Inflammatory macrophage treated with lipopolysaccharide for 1 hour (primary cell): Measurements from ENCODE around the gene BCL2L1.
A peak's percentile ranks its signal among the peaks of the same experiment; 100 is the strongest.
"Not testable (repeated sequence)": the region's sequence is repeated elsewhere in the genome, so short reads cannot be mapped to it uniquely, and the experiment has no call there.

Source experiments
- DNase-seq, 2 donors: peaks; one replicate each; pipeline ENCODE4 v3.0.0-alpha.2; 2020 to 2022

Gene BCL2L1

DNA sequence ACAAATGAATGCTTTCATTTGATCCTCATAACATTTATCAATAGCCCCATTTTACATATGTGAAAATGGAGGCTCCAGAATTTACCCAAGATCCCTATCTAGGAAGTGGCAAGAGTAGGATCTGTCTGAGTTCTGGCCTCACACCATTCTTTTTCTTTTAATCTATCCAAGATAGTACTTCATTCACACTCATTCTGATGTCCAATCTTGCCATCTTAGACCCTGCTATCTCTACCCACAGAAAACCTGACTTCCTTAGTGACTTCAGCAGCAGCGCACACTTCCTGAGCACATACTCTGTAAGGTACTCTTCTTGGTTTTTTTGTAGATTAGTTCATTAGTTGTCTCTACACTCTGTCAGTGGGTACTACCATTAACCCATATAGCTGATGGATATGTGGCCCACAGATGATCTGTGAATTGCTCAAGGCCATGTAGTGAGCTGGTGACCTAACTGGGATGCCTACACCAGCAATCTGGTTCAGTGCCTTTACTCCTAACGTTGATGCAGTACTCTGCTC, 48.7 kb downstream of the BCL2L1 start:
- no peak for DNase-seq

DNA sequence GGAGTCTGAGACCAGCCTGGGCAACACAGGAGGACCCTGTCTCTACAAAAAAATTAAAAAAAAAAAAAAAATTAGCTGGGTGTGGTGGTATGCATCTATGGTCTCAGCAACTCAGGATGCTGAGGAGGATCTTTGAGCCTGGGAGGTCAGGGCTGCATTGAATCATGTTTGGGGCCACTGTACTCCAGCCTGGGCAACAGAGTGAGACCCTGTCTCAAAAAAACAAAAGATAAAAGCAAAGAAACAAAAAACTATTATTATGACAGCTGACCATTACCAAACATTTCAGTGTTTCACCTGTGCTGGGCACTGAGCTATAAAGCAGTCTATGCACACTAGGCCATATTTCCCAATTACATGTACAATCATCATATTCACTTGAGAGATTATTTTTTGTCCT, 49.2 kb downstream of the BCL2L1 start:
- no peak for DNase-seq

DNA sequence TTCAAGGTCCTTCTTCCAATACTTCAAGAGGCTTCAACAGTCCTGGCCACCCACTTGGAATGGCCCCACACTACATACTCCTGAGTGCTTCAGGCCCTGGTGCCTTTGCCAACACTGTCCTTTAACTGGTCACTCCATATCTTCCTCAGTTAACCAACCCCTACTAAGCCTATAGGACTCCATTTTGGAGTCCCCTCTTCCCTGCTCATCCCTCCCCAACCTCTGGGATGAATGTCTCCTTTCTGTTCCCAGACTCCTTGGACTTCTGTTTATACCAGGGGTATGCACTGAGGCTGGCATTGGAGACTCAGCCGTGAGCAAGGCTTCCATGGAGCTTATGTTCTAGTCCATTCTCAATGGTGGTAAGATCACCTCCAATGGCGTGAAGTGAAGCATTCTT, 51.3 kb downstream of the BCL2L1 start:
- DNase-seq: no peak

- DNase-seq: no peak
Measured at GRCh38 chr20:31670371-31671228, 52.1 kb downstream of the BCL2L1 start.

GRCh38 chr20:31669876-31670275, 52.8 kb downstream of the BCL2L1 start:
- no peak for DNase-seq

DNA sequence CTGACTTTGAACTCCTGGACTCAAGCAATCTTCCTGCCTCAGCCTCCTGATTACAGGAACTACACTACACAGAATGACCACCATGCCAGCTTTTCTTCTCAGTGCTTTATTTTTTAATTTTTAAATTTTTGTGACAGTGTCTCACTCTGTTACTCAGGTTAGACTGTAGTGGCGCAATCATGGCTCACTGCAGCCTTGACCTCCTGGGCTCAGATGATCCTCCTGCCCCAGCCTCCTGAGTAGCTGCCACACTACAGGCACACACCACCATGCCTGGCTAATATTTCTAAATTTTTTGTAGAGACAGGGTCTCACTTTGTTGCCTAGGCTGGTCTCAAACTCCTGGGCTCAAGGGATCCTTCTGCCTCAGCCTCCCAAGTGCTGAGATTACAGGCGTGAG, 53.7 kb downstream of the BCL2L1 start:
- DNase-seq: not testable (repeated sequence)

GRCh38 chr20:31667315-31668285, 55.1 kb downstream of the BCL2L1 start:
- peak; percentile 49 to 69 for DNase-seq

DNA sequence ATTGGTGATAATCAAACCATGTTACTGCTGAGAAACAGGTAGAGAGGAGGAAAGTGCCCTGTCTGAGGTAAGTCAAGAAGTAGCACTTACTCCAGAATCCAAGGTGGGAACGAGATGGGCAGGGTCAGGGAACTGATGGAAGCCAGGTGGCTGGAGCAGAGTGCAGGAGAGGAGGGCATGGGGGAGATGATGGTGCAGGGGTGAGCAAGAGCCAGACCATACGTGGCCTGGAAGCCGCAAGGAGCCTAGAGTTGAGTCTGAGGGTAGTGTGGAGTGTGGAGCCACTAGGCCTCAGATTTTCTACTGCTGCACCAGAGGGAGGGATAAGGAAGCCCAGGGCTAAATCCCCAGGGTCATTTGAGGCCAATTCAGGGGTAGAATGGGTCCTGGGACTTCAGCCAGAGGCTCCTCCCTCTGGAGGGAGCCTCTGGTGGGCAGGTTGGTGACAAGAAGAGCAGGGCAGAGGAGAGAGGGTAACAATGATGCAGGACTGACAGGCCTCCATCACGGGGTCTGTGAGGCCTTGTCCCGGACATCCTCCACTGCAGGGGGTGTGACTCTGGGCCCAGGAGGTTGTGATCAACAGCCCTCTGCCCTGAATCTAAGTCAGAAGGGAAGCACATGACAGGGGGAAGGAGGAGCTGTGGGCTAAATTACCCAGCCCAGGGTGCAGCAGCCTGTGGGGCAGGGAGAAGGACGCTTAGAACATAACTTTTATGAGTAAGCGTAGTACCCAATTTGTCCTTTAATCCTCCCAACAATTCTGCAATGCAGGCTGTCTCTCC, 56.2 kb downstream of the BCL2L1 start:
- DNase-seq: peak; percentile 66 to 94

GRCh38 chr20:31665753-31666152, 56.9 kb downstream of the BCL2L1 start:
- DNase-seq: no peak

GRCh38 chr20:31664696-31665354, 57.8 kb downstream of the BCL2L1 start:
- DNase-seq: no peak

GRCh38 chr20:31663838-31664695, 58.6 kb downstream of the BCL2L1 start:
- no peak for DNase-seq

DNA sequence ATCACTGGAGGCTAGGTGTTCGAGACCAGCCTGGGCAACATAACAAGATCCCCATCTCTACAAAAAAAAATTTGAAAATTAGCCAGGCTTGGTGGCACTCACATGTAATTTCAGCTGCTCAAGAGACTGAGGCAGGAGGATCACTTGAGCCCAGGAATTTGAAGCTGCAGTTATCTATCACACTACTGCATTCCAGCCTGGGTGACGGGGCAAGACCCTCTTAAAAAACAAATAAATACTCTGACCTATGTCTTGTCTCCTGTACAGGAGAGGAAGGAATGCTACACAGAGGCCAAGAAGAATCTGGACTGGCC, 59.2 kb downstream of the BCL2L1 start:
- DNase-seq: no peak

GRCh38 chr20:31662372-31662854, 60.3 kb downstream of the BCL2L1 start:
- no peak for DNase-seq

DNA sequence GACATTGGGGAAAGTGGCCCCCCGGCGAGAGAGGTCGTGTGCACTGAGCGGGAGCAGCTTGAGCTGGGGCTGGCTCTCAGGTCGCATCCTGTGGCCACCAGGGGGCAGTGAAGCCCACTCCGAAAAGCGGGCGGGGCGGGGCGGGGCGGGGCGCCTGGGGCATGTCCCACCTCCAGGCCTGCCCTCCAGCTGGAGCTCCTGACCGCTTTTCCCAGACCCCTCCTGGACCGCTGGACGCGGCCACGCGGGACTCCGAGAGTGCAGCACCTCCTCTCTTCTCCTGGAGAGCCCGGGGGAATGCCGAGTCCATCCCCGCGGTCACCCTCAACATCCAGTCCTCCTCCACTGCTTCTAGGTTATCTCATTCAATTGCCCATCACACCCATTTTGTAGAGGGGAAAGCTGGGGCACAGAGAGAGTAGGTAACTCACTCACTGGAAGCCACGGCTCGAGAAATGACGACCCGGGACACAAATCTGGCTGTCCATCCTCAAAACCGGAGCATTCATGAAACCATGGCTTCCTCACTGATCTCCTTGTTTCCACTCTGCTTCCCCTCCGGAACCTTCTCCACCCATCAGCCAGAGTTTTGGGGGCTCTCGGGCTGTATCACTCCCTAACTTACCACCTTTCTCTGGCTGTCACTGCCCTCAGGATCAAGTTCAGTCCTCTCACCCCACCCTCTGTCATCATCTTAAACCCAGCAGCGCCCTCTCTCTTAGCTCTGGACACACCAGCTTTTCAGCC, 60.9 kb downstream of the BCL2L1 start:
- DNase-seq: peak; percentile 67 to 79

DNA sequence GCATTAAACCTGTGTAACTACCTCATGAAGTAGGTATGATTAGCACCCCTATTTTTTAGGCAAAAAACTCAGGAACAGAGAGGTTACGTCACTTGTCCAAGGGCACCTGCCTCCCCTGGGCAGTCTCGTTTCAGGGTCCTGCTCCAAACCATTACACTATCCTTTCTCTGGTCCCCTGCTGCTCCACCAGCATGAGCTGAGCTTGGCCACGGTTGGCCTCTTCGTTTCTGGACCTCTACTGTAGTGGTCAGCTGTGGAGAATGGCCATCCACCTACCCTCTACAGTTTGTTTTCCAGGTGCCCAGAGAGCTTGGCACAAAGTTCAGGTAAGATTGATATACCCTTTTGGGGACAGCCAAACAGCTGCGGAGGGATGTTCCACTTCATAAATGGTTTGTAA, 68.1 kb downstream of the BCL2L1 start:
- DNase-seq: no peak

GRCh38 chr20:31653561-31653960, 69.1 kb downstream of the BCL2L1 start:
- no peak for DNase-seq

DNA sequence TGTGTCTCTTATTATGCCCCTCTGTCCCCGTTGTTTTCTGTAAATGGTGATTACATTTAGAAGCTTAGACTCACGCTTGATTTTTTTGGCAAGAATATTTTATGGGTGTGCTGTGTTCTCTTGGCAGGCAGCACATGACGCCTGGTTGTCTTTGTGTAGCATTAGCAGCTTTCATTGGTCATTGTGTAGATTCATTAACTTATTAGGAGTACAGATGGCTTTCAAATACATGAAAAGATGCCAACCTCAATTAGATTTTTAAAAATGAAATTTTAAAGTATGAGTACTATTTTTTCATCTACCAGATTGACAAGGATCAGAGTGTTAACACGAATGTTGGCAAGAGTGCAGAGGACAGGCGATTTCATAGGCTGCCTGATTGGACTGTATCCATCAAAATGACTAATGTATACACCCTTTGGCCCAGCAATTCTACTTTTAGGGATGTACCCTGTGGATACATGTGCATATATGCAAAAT, 69.7 kb downstream of the BCL2L1 start:
- no peak for DNase-seq

DNA sequence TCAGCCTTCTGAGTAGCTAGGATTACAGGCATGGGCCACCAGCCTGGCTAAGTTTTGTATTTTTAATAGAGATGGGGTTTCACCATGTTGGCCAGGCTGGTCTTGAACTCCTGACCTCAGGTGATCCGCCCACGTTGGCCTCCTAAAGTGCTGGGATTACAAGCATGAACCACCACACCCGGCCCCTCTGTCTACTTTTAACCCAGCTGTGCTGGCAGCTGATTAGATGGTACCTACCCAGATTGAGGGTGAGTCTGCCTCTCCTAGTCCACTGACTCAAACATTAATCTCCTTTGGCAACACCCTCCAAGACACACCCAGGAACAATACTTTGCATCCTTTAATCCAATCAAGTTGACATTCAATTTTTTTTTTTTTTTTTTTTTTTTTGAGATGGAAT, 74.6 kb downstream of the BCL2L1 start:
- DNase-seq: not testable (repeated sequence)

- no peak for DNase-seq
Measured at GRCh38 chr20:31644701-31645100, 78.0 kb downstream of the BCL2L1 start.

- DNase-seq: no peak
Measured at GRCh38 chr20:31643522-31643921, 79.1 kb downstream of the BCL2L1 start.
